HG03432 (cell line): Measurements from ENCODE around the gene GORAB.
A peak's percentile ranks its signal among the peaks of the same experiment; 100 is the strongest.

Experiments used
- ATAC-seq: cut with Tn5 transposase; IDR thresholded peaks from one replicate; pipeline ENCODE4 v1.9.1; 2021; ENCODE audit warnings: mild to moderate bottlenecking, moderate library complexity; ENCODE audit not compliant: unreplicated experiment

GORAB gene

GRCh38 chr1:170531758-170532657 is at the start of gene GORAB:
Gene GORAB, plus strand, starts transcription at chr1:170532166. Its CDS starts 58 bp downstream, at chr1:170532224.
- peak; percentile 98 for ATAC-seq

DNA sequence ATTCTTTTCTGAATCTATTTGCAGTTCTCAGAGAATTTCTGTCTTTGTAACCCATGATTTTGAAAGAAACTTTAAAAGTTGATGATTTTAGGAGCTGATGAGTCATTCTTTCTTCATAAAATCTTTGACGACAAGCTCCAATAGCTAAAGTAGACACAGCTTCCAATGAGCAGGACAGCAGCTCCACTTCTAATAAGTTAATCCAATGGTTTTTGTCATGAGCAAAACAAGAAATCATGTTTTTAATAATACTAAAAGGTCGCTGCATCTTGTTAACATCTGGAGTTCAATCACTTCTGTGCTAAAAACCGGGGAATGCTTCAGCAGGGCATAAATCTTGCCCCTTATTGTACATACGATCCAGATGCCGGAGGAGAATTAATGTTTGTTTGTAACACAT is 48.9 kb upstream of the GORAB start:
- no peak for ATAC-seq

- no peak for ATAC-seq
These were observed 44.5 kb upstream of the GORAB start for GRCh38 chr1:170487503-170487902.

DNA sequence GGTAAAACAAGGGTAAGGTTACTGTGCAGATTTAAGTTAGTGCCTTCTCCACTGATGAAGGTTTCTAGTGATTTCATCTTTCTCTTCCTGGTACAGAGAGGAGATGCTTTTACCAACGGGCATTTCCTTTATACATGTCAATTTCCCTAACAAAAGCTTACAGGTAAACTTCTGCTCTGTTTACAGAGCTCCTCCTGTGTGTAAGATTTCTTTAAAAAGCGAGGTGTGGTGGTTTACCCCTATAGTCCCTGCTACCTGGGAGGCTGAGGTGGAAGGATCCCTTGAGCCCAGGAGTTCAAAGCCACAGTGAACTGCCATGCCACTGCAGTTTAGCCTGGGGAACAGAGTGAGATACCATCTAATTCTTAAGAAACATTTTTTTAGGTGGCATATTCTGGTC is 40.7 kb upstream of the GORAB start:
- no peak for ATAC-seq

- no peak for ATAC-seq
These were observed 37.6 kb upstream of the GORAB start for GRCh38 chr1:170494369-170494768.

DNA sequence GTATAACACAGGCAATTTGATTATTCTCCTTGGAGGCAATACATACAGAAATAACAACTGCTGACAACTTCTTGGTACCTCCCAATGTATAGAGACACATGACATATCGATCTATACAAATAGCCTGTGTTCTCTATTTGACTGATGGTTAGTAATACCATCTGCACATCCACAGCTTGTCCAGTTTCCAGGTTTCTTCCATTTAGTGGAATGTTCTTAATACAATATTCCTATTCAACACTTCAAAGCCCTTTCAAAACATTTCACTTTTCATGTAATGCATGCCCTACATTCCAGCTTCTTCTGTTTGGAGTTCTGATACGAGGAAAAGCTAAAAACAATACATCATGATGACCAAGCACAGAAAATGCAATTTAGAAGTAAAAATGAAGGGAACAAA is 37.0 kb upstream of the GORAB start:
- ATAC-seq, result no peak

DNA sequence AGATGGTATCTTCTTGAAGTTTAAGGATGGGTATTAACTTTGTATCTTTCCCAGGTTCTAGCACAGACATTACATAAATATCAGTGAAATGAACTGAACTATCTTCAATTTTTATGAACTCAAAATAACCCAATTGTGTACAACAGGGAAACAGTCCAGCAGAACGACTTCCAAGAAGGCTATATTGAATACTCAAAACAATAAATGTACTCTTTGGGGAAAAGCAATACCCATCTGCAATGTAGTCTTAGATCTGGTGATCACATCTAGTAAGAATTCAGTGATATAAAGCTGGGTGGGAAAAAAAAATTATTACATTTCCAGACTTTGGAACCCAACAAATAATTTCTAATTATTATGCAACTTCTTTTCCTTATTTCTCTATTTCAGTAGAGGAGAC is 33.1 kb upstream of the GORAB start:
- ATAC-seq, result no peak

DNA sequence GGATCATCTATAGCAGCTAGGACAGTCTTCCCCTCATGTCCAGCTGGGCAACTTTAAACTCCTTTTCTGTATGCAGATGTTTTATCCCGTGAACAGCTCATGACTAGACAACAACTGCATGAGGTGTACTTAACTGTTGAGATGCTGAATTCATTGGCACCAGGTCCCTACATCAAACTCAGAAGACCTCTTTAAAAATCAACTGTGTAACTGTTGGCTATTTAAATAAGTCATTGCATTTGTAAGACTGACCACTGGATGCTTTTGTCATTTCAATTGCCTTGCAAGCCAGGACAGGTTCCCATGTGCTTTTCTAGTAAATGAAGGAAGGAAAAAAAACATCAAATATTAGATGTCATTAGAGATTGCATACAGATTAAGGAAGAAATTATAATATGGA is 28.3 kb upstream of the GORAB start:
- ATAC-seq, result no peak

- ATAC-seq, result no peak
These were observed 21.8 kb upstream of the GORAB start for GRCh38 chr1:170510163-170510562.

DNA sequence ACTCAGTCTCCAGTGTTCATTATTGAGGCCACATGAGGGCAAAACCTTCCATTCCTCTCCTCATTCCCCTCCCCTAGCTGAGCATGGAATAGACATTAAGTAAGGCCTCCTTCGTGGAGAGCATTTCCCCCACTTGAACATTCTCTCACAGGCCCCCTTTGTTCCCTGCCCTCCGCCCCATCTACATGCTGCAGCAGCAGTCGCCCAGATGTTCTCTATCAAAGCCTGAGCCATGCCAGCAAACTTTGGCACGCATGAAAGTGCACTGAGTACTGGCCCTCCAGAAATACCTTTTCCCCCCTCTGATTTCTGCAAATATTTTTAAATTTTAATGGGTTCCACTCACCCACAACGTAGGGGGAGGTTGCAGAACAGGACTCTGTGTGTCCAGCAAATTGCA is 20.9 kb upstream of the GORAB start:
- no peak for ATAC-seq

DNA sequence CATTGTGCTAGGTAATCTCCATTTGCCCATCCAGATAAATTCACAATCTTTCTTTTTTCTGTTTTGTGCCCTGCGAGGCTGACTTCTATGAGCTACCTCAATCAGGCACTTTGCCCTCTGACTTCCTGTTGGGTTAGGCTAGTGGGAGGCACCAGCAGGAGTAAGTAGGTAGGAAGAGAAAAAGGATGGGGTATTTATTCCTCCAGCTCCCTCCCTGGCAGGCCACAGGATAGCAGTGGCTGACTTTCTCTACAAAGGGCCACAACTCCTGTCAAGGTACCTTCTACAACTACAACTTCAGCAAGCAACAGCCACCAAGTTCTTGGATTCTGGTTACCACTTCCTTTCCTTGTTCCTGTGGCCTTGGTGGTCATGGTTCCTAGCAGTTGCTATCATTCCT is 18.8 kb upstream of the GORAB start:
- ATAC-seq, result no peak

DNA sequence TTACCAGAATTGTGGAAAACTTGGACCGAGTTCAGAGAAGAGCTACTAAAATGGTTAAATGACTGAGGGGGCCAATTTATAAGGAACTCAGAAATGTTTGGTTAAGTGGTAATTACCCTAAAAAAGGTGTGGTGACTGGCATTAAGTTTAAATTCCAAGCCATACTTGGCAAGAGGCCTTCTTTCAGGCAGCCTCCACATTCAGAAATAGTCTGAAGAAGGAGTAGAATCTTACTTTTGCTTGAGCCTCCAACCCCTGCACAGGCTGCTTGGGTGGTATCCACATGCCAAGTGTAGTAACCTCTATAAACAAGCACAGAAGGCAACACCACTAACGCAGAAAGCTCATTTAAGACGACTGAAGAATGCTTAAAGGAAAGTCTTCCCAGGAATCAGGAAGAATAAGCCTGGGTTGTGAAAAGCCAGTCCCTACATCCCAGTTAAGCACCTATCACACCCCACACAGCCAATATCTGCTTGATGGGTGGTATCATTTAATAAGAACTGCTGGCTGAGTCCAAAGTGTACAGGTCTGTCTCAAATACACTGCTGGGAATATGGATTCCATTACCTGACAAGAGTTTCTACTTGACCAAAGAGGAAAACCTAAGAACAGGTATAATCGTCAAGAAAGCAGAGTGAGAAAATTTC is 13.7 kb upstream of the GORAB start:
- no peak for ATAC-seq

DNA sequence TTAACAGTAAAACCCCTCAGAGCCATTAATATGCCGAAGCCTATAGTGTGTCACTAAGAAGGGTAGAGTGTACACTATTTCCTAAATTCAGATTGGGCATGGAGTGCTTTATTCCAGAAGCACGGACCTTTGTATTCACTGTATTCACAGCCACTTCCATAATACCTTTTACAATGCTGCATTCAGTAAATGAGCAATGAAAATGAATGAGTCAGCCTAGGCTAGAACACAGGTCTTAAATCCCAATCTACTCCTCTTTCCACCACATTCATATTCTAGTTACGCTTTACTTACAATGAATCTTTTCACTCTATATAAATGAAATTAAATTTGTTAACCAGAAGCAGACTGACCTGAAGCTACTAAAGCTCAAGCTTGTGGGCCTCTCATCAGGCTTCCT is 13.0 kb upstream of the GORAB start:
- no peak for ATAC-seq

DNA sequence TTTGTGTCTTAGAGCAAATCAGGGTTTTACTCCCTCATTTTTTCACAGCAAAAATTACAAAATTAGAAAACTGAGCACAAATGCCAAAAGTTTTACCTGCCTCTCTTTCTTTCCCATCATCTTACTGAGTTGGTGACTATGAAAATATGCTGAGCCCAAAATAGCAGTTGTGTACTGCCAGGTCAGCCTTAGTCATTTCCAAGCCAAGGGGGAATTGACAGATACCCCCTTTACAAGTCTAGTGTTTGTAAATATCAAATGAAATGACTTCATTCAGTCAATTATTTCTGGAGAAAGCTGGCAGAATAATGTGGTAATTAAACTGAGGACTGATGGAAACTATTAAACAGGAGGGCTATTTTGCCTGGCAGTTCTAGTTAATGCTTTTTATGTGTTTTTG is 11.4 kb upstream of the GORAB start:
- no peak for ATAC-seq

DNA sequence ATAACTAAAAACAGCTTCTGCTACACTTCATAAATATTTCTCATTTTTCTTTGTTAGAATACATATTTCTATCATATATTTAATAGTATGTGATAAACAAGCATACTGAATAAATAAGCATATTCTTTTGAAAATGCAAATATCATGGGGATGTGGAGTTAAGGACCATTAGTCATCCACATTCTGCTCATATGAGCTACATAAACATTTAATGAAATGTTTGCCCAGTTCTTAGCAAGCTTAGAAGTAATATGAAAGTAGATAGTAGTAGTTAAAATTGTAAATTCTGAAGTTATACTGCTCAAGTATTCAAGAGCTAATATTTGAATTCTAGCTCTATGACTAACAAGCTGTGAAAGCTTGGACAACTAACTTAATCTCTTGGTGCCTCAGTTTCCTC is 10.1 kb upstream of the GORAB start:
- no peak for ATAC-seq

DNA sequence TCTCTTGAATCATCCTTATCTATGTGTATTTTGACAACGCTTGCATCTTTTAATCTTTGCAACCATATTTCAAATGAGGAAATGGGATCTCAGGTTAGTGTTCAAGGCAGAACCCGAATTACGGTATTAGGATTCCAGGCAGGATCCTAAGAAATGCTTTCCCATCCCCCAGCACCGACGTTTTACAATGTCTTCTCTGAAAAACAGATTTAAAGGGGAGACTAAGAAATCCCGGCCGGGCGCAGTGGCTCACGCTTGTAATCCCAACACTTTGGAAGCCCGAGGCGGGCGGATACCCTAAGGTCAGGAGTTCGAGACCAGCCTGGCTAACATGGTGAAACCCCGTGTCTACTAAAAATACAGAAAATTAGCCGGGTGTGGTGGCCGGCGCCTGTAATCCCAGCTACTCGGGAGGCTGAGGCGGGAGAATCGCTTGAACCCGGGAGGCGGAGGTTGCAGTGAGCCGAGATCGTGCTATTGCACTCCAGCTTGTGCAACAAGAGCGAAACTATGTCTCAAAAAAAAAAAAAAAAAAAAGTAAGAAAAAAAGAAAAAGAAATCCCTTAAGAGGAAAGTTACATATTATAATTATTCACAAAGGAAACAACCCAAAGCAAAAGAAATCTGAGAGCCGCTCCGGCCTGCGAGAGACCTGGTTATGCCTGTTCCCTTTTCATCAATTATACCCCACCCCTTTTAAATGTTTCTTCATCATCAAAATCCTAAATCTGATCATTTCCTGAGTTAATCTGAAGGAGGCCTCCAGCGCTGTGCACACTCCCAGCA is 801 bp upstream of the GORAB start:
- no peak for ATAC-seq

DNA sequence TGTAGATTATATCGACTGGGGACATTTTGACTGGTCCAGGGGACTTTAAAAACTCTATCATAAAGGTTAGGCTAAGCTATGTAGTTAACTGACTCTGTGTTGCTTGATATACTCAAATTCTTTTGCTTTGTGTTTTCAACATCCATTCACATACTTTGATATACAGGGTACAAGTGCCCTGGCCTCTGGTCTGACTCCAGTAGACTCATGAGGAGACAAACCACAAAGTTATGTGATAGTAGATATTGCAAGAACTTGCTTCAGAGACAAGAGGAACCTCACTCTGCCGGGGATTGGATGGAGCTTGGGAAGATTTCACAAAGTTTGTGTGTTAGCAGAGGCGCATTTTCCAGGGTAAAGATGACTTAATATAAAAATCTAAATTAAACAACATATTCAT is 1.3 kb downstream of the GORAB start:
- ATAC-seq, result no peak

DNA sequence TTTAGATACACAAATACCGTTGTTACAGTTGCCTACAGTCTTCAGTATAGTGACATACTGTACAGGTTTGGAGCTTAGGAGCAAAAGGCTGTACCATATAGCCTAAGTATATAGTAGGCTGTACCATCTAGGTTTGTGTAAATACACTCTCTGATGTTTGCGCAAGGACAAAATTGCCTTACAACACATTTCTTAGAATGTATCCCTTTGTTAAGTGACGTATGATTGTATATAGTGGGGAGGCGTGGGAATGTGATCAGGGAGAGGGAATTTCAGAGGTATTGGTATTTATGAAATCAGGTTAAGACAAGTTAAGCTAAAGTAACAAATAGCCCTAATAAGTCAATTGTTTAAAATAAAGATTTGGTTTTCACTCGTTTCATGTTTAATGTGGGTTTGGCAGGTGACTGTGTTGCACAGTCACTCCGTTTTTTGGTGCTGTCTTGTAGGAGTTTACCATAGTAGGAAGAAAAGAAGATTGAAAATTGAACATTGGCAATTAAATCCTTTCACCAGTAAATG is 2.7 kb downstream of the GORAB start:
- ATAC-seq, result no peak

DNA sequence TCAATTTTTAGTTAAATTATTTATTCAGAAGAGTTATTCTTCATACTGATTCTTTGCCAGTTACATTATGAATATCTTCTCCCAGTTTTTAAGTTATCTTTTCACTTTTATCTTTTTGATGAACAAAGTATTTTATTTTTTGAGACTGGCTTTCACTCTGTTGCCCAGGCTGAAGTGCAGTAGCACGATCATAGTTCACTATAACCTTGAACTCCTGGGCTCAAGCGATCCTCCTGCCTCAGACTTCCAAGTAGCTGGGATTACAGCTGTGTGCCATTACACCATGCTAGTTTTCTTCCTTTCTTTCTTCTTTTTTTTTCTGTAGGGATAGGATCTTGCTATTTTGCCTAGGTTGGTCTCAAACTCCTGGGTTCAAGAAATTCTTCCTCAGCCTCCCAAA is 3.5 kb downstream of the GORAB start:
- ATAC-seq, result no peak

DNA sequence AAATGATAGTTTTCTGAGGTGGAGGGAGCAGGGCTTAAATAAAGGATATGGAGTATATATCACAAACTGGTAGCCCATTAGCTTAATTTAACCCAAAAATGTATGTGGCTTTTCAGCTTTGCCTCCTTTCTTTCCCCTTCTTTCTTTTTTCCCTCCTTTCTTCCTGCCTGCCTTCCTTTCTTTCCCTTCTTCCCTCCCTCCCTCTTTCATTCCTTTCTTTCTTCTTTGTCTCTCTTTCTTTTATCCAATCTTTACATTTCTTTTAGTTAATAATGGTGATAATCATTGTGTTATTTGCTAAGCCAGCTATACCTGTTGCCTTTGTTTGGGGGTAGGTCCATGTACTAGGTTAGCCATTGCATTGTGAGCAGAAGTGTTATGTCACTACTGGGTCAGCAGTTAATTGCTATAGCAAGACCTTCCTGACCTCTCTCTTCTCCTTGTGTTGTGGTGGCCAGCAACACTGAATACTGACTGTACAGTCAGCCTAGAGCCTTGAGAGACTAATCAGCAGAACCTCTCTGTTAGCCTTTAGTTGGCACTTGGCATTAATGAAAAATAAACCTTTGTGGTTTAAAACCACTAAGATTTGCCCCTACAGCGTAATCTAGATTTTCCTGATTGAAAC is 5.1 kb downstream of the GORAB start:
- no peak for ATAC-seq
